Stomach (tissue), 9 donors: ENCODE results near the gene PA2G4. TPM values are rescaled to one million over a fixed set of nuclear protein-coding genes. Genes with fewer than 3 reads are reported as not detected.

ENCODE experiments used
- DNase-seq, 2 donors: peaks; one replicate each; pipeline versions ENCODE4 v3.0.0 to v3.0.0-alpha.2; 2013 to 2019
- H3K27ac ChIP-seq, 5 donors: fragments of 200-600 bp in 4 of 5; sonication (generic) in 4 of 5; one replicate each; pipeline ENCODE4 v1.5.1; 2013 to 2019; ENCODE audit warnings: mild to moderate bottlenecking in 1 of 5, moderate library complexity in 1 of 5
- H3K27me3 ChIP-seq, 3 donors: fragments of 200-600 bp; sonication (generic); one replicate each; pipeline ENCODE4 v1.5.1; 2017 to 2019; ENCODE audit warnings: mixed run types in 1 of 3
- H3K36me3 ChIP-seq, 4 donors: fragments of 200-600 bp; sonication (generic); 1 replicate in 3 of 4; 2 replicates in 1 of 4; pipeline ENCODE4 v1.5.1; 2016 to 2019
- H3K4me1 ChIP-seq, 4 donors: fragments of 200-600 bp; sonication (generic); one replicate each; pipeline ENCODE4 v1.5.1; 2016 to 2019
- H3K4me3 ChIP-seq, 4 donors: fragments of 200-600 bp; sonication (generic) in 3 of 4; one replicate each; pipeline ENCODE4 v1.5.1; 2016 to 2019; ENCODE audit warnings: mild to moderate bottlenecking in 1 of 4
- H3K9me3 ChIP-seq, 4 donors: fragments of 200-600 bp; sonication (generic); one replicate each; pipeline ENCODE4 v1.5.1; 2016 to 2019
- EP300 ChIP-seq: sonication (generic); formaldehyde crosslinking; IDR thresholded peaks from one replicate; pipeline ENCODE4 v1.6.1; 2017; ENCODE audit warnings: antibody characterized with exemption
- POLR2A ChIP-seq, 4 donors: fragments of 450-650 bp; IDR thresholded peaks; one replicate each; pipeline ENCODE4 v1.6.1; 2016; ENCODE audit warnings: antibody characterized with exemption in 4 of 4, control low read depth in 2 of 4, mild to moderate bottlenecking in 1 of 4, moderate library complexity in 1 of 4
- POLR2AphosphoS5 ChIP-seq, 3 donors: sonication (generic); formaldehyde crosslinking; IDR thresholded peaks; one replicate each; pipeline ENCODE4 v1.6.1; 2016; ENCODE audit warnings: antibody characterized with exemption in 3 of 3
- WGBS, 5 donors: extraction: QIAGEN DNeasy Blood & Tissue Kit in 3 of 5; methylation state at CpG; one replicate each; pipeline versions ENCODE4 v1.1.5 to v1.1.7; 2013 to 2018; 5-methylcytosine and 5-hydroxymethylcytosine counted together
- intact Hi-C: fragments of 100-400 bp; cut with DNase I; formaldehyde crosslinking; loops from one replicate; pipeline ENCODE4 v1.15.1; 2023; ENCODE audit warnings: low total_unique reads
- polyA plus RNA-seq, 3 donors: library from polyadenylated mRNA; stranded (reverse); fragments of 200-250 nt; gene quantifications; one replicate each; pipeline ENCODE4 v1.2.3, GENCODE V29; 2013
- total RNA-seq, 5 donors: library from RNA; depleted of rRNA; stranded (reverse); fragments of >200 nt; gene quantifications; one replicate each; pipeline versions ENCODE4 v1.1.0 to v1.2.3, GENCODE V29; 2014 to 2016
- TF ChIP-seq, protein P1 (sequence below), 7 experiments: fragments of 450-650 bp in 4 of 7; fragments of 200-600 bp in 3 of 7; sonication (generic) in 3 of 7; IDR thresholded peaks; one replicate each; pipeline ENCODE4 v1.5.1; 2016 to 2019; ENCODE audit warnings: antibody characterized with exemption in 7 of 7, control low read depth in 2 of 7, mild to moderate bottlenecking in 1 of 7
- donor health status: healthy with polysubstance abuse.
- donor health status: Bipolar disorder and iron deficiency.
- donor health status: healthy.

The PA2G4 gene
- total and polyA plus RNA-seq, 8 donors, result 33.8 to 144 (median 84.6) TPM

DNA sequence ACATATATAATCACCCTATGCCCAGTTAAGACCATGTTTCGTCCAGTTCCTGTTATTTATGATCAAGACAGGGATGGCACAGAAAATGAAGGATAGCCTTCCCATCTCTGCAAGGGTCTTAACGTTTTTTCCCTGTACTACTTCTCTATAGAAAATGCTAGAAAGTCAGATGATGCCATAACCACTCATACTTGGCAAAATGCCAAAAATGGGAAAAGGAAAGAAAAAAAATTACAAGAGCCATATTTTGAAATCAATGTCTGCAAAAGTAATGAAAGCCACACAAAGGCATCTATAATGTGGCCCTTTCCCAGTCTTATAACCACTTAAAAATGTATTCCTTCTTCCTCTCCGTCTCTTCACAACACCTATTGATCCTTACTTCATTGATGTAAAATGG is 46.2 kb downstream of the PA2G4 start:
- Histone ChIP-seq H3K36me3 (no peaks in the 10 kb centered on the region), H3K4me1 (peaks cover 20 to 51% (median 37%) of the 10 kb centered on the region in 4 donors), H3K27ac (no peak overlapping the region), H3K27me3 (no peaks in the 10 kb centered on the region), H3K9me3 (no peaks in the 10 kb centered on the region), H3K4me3 (no peak overlapping the region)
- WGBS, 5 donors, result 64 to 67% (median 65%) methylated on average over 3 of the region's 3 CpGs
- DNase-seq, result peak in 1 of 2 donors; percentile 18
- no peak for TF ChIP-seq EP300
- TF ChIP-seq POLR2AphosphoS5 (IDR thresholded peaks at IDR 0.05), result no peak
- TF ChIP-seq, protein P1, sequence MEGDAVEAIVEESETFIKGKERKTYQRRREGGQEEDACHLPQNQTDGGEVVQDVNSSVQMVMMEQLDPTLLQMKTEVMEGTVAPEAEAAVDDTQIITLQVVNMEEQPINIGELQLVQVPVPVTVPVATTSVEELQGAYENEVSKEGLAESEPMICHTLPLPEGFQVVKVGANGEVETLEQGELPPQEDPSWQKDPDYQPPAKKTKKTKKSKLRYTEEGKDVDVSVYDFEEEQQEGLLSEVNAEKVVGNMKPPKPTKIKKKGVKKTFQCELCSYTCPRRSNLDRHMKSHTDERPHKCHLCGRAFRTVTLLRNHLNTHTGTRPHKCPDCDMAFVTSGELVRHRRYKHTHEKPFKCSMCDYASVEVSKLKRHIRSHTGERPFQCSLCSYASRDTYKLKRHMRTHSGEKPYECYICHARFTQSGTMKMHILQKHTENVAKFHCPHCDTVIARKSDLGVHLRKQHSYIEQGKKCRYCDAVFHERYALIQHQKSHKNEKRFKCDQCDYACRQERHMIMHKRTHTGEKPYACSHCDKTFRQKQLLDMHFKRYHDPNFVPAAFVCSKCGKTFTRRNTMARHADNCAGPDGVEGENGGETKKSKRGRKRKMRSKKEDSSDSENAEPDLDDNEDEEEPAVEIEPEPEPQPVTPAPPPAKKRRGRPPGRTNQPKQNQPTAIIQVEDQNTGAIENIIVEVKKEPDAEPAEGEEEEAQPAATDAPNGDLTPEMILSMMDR (IDR thresholded peaks at IDR 0.05), result no peak
- no peak for TF ChIP-seq POLR2A (IDR thresholded peaks at IDR 0.05)
- intact Hi-C loops, result no loop called here

DNA sequence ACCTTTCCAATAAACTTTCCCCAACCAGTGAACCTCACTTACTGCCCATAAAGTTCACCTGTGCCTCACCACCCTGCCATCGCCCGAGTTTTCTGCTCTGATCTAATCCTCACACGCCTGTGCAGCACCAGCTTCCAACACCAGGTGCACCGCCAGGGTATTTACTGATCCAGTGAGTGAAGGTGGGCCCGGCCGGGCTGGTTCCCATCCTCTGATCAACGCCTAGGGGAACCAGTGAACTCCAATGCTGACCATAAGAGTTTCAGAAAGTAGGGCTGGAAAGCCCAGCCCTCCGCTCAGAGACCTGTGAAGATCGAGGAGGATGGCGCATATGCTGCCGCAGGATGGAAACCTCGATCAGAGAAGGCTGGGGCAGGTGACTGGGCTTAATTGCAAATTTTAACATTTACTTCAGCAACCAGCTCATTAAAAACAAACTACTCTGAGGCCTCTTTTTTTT is 47.3 kb downstream of the PA2G4 start:
- peak; percentile 68 to 88 for DNase-seq
- no peaks in the 10 kb centered on the region for H3K36me3 ChIP-seq
- H3K27me3 ChIP-seq, result no peaks in the 10 kb centered on the region
- H3K4me1 ChIP-seq, result peaks cover 15 to 46% (median 34%) of the 10 kb centered on the region in 4 donors
- 3 to 7% (median 6%) methylated on average over 12 of the region's 12 CpGs for WGBS, 5 donors
- H3K4me3 ChIP-seq, result peak overlapping the region; percentile 42 to 63 (median 56)
- no peaks in the 10 kb centered on the region for H3K9me3 ChIP-seq
- peak overlapping the region; percentile 90 to 95 (median 94) for H3K27ac ChIP-seq
- TF ChIP-seq POLR2AphosphoS5 (IDR thresholded peaks at IDR 0.05), result peak in 1 of 3 donors; percentile 7
- no peak for TF ChIP-seq POLR2A (IDR thresholded peaks at IDR 0.05)
- TF ChIP-seq, protein P1 (IDR thresholded peaks at IDR 0.05), result peak in 5 of 7 experiments; percentile 19 to 64 (median 49)
- no peak for TF ChIP-seq EP300
- intact Hi-C loops, result no loop called here

DNA sequence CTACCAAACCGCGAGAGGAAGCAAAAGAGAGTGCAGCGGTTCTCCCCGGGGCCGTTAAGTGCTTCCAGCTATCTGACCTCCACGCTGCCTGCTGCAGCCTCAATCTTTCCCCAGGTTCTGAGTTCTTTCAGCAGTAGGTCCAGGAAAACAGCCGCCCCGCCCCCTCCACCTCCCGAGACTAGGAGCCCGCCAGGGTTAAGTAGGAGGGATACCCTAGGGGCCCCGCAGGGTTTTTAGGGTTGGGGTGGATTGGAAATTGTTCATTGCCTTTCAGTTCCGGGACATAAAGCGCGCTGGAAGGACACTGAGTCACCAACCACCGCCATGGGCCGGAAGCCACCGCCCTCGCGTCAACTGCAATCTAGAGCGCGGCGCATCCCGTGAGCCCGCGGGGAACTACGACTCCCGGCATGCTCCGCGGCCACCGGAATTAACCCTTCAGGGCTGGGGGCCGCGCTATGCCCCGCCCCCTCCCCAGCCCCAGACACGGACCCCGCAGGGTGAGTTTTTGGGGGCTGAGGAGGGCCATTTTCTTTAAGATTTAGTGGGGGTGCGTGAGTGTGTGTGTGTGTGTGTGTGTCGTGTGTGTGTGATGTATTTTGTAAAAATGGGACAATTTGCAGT is 47.9 kb downstream of the PA2G4 start, which contains the start of gene MYL6B:
MYL6B (plus strand) TSS at position 456 of the 624 bp plus-strand sequence. CDS start 1,332 bp downstream, outside the sequence.
- no peaks in the 10 kb centered on the region for H3K36me3 ChIP-seq
- no peaks in the 10 kb centered on the region for H3K27me3 ChIP-seq
- intact Hi-C loops, result no loop called here
- peak; percentile 95 to 98 for DNase-seq
- no peak for TF ChIP-seq POLR2A (IDR thresholded peaks at IDR 0.05)
- TF ChIP-seq, protein P1 (IDR thresholded peaks at IDR 0.05), result no peak
- TF ChIP-seq POLR2AphosphoS5 (IDR thresholded peaks at IDR 0.05), result peak; percentile 83 to 95 (median 93)
- WGBS, 5 donors, result 0 to 1% (median 1%) methylated on average over 31 to 37 of the region's 37 CpGs
- peak within 1 kb of the TSS; percentile 42 to 63 (median 56) for H3K4me3 ChIP-seq
- peak within 1 kb of the TSS; percentile 90 to 95 (median 94) for H3K27ac ChIP-seq
- peaks cover 15 to 46% (median 34%) of the 10 kb centered on the region in 4 donors for H3K4me1 ChIP-seq
- H3K9me3 ChIP-seq, result no peaks in the 10 kb centered on the region

DNA sequence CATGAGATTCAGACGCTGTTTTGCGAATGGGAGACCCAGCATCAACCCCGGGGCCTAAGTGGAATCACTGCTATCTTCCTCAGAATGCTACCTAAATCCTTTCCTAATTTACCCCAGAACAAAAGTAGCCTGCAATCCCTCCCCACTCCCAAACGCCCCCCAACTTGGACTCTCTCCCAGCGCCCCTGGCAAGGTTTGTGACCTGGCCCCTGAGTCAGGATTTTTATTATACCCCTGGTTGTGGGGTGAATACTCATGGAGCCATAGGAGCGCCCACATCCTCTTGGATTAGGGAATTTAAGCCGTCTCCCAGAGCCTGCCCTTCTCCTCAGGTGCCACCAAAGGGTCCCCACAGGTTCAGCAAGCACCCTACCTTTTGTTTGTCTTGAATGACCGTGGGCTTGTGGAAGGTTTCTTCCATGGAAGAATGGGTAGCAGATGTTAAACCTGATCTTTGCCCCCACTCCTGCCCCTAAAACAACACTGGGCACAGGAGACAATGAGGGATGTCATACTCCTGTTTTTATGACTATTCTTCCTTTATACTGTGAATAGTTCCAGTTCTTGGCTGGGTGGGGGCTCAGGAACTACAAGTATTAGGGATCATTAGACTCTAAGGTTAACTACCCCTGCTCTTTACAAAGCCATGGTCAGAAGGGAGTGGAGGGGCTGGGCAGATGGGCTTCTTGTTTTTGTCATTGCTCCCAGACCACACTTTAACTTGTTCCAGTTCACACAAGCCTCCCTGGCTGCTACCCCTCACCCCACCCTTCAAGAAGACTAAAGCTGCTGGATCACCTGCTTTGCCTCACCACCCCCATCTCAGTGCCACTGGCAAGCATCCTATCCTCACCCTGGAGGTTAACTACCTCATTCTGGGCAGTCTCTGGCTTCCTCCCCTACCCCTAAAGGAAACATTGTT is 48.7 kb downstream of the PA2G4 start:
- Histone ChIP-seq H3K4me1 (peaks cover 15 to 44% (median 37%) of the 10 kb centered on the region in 4 donors), H3K27me3 (no peaks in the 10 kb centered on the region), H3K9me3 (no peaks in the 10 kb centered on the region), H3K27ac (peak overlapping the region; percentile 90 to 95 (median 94)), H3K4me3 (peak overlapping the region; percentile 42 to 63 (median 56)), H3K36me3 (no peaks in the 10 kb centered on the region)
- TF ChIP-seq EP300 (no peak), POLR2AphosphoS5 (IDR thresholded peaks at IDR 0.05) (no peak), POLR2A (IDR thresholded peaks at IDR 0.05) (no peak)
- TF ChIP-seq, protein P1 (IDR thresholded peaks at IDR 0.05), result no peak
- DNase-seq, result peak in 1 of 2 donors; percentile 12
- WGBS, 5 donors, result 4 to 13% (median 9%) methylated on average over 8 of the region's 8 CpGs
- intact Hi-C loops, result no loop called here
